ENCODE data around the gene ZNF521. TPM values are rescaled to one million over a fixed set of nuclear protein-coding genes. Genes with fewer than 3 reads are reported as not detected.

Gene ZNF521
- total and polyA plus RNA-seq, 10 donors = 2.9 to 136 (median 71.8) TPM

GRCh38 chr18:25089470-25089869, 262.5 kb downstream of the ZNF521 start:
- no peak for DNase-seq
- H3K4me3 ChIP-seq = no peak overlapping the region
- no peaks in the 10 kb centered on the region for H3K4me1 ChIP-seq
- H3K36me3 ChIP-seq = peaks cover 0 to 7% (median 0%) of the 10 kb centered on the region in 6 donors
- TF ChIP-seq POLR2AphosphoS5 (IDR thresholded peaks at IDR 0.05) = no peak
- TF ChIP-seq POLR2A (IDR thresholded peaks at IDR 0.05) = no peak
- no peak for TF ChIP-seq CTCF (IDR thresholded peaks at IDR 0.05 in 8 of 11, conservative IDR thresholded peaks at IDR 0.05 in 3 of 11)
- no peaks in the 10 kb centered on the region for H3K9me3 ChIP-seq
- no peaks in the 10 kb centered on the region for H3K27me3 ChIP-seq (replicated peaks in 1 of 7)
- intact Hi-C loops (cut with DNase I; ENCODE audit: low total_unique reads) = no loop called here
- WGBS, 5 donors = 94 to 98% (median 95%) methylated on average over 6 of the region's 6 CpGs
- no peak overlapping the region for H3K27ac ChIP-seq

- Histone ChIP-seq H3K27ac (no peak overlapping the region), H3K27me3 (replicated peaks in 1 of 7) (no peaks in the 10 kb centered on the region), H3K4me1 (no peaks in the 10 kb centered on the region), H3K9me3 (no peaks in the 10 kb centered on the region), H3K36me3 (peaks cover 0 to 7% (median 0%) of the 10 kb centered on the region in 6 donors), H3K4me3 (no peak overlapping the region)
- intact Hi-C loops (cut with DNase I; ENCODE audit: low total_unique reads) = no loop called here
- no peak for DNase-seq
- WGBS, 5 donors = 85 to 95% (median 89%) methylated on average over 2 of the region's 2 CpGs
- no peak for TF ChIP-seq CTCF (IDR thresholded peaks at IDR 0.05 in 8 of 11, conservative IDR thresholded peaks at IDR 0.05 in 3 of 11)
- no peak for TF ChIP-seq POLR2A (IDR thresholded peaks at IDR 0.05)
- TF ChIP-seq POLR2AphosphoS5 (IDR thresholded peaks at IDR 0.05) = no peak
Measured at GRCh38 chr18:25086876-25087275, 265.1 kb downstream of the ZNF521 start.

GRCh38 chr18:25081001-25081400, 271.0 kb downstream of the ZNF521 start:
- Histone ChIP-seq H3K4me1 (no peaks in the 10 kb centered on the region), H3K27ac (no peak overlapping the region), H3K9me3 (no peaks in the 10 kb centered on the region), H3K36me3 (no peaks in the 10 kb centered on the region), H3K27me3 (replicated peaks in 1 of 7) (no peaks in the 10 kb centered on the region), H3K4me3 (no peak overlapping the region)
- intact Hi-C loops (cut with DNase I; ENCODE audit: low total_unique reads) = no loop called here
- 91 to 98% (median 97%) methylated on average over 8 of the region's 8 CpGs for WGBS, 5 donors
- DNase-seq = no peak
- TF ChIP-seq POLR2A (IDR thresholded peaks at IDR 0.05) = no peak
- no peak for TF ChIP-seq POLR2AphosphoS5 (IDR thresholded peaks at IDR 0.05)
- no peak for TF ChIP-seq CTCF (IDR thresholded peaks at IDR 0.05 in 8 of 11, conservative IDR thresholded peaks at IDR 0.05 in 3 of 11)

GRCh38 chr18:25080211-25080610, 271.8 kb downstream of the ZNF521 start:
- H3K27ac ChIP-seq = no peak overlapping the region
- no peaks in the 10 kb centered on the region for H3K9me3 ChIP-seq
- intact Hi-C loops (cut with DNase I; ENCODE audit: low total_unique reads) = no loop called here
- no peaks in the 10 kb centered on the region for H3K4me1 ChIP-seq
- no peak for TF ChIP-seq CTCF (IDR thresholded peaks at IDR 0.05 in 8 of 11, conservative IDR thresholded peaks at IDR 0.05 in 3 of 11)
- no peak for TF ChIP-seq POLR2A (IDR thresholded peaks at IDR 0.05)
- TF ChIP-seq POLR2AphosphoS5 (IDR thresholded peaks at IDR 0.05) = no peak
- H3K36me3 ChIP-seq = no peaks in the 10 kb centered on the region
- no peak overlapping the region for H3K4me3 ChIP-seq
- H3K27me3 ChIP-seq (replicated peaks in 1 of 7) = no peaks in the 10 kb centered on the region
- WGBS, 5 donors = 72 to 81% (median 75%) methylated on average over 10 of the region's 10 CpGs
- DNase-seq = no peak
